Islet precursor cell (in vitro differentiated cells): ENCODE data around the gene DALRD3.
A peak's percentile ranks its signal among the peaks of the same experiment; 100 is the strongest.
"Not testable (repeated sequence)": the region's sequence is repeated elsewhere in the genome, so short reads cannot be mapped to it uniquely, and the experiment has no call there.

ENCODE experiments used
- DNase-seq: peaks from one replicate; pipeline ENCODE4 v3.0.0-alpha.2; 2018

The DALRD3 gene

DNA sequence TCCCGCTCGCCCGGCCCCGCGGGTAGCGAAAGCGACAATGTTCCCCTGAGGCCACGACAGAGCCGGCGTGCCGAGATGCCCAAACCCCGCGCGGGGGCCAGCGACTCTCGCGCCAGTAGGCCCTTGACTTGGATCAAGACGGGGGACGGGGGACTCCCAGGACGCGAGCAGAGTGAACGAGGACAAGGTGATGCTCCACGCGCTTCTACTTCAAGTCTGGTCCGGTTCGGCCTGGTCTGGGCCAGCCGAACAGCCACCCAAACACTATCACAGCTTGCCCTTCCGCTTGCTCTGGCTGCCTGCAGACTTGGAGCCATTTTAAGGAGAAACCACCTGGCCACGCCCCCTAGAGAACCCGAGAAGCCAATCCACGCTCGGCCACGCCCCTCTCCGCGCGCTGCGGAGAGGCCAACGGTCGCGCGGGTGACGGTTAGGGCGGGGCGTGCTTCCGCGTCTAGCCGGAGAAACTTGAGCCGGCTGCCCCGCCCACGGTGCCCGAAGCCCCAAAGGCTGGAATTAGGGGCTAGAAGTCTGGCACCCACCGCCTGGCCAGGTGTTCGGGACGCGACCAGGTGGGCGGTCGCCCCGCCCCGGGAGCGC, 2.9 kb upstream of the DALRD3 start:
- DNase-seq: peak; percentile 99

GRCh38 chr3:49020330-49021212, 2.2 kb upstream of the DALRD3 start:
- DNase-seq: peak; percentile 67

DNA sequence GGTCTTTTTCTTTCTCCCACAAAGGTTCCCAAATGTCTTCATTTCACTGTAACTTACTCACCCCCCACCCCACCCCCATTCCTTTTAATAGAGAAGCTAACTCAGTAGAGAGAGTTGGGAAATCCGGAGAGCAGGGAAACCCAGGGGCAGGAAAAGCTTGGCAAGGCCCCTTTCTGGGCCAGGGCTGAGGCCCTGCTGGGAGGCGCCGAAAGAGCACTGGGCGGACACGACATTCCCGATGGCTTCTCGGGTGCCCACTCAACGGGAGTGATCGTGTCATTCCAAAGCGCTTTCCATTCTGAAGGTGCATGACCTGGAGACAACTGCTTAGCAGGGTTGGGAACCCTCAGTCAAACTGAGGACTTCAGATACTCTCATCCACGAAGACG, 1.6 kb upstream of the DALRD3 start:
- DNase-seq: no peak

DNA sequence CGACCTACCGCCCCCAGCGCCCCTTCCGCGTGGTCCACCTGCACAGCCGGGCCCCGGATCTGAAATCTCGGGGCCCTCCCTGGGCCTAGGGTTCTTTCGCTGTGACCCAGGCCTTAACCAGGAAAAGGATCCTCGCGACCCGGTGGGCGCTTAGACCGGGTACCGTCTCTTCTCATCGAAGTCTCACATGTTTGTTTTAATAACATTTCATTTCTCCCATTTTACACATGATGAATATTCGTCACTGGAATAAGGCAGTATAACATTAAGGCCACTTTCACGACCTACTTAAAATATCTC, 277 bp upstream of the DALRD3 start:
- DNase-seq: no peak

DNA sequence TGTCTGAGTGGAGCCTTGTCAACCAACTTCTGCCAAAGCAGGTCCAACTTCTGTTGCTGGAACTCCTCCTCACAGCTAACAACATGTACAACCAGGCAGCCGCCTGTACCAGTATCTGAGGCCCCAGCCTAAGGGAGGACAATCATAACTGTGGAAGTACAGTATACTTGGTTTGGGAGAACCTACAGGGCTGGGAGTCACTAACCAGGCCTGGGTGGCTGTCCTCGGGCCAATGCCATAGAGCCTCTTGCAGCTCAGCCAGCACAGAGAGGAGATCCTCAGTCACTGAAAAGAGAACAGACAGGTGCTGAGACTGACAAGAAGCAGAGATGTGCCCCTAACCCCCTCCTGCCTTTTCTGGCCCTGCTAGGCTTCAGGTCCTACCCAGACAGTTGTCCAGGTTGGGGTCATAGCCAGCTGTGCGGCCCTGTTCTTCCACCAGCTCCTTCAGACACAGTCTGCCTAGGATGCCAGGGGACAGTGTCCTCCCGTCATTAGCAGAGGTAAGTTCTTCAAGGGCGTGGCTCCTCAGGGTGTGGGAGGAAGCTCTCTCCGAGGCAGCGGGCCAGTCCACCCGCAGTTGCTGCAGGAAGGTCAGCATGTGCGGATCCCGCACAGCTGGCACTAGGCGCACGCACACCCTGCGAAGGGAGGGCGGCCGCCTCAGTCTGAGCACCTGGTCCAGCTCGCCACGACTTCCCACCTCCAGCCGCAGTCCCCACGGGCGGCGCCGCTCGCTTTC, 980 bp downstream of the DALRD3 start:
- DNase-seq: no peak

DNA sequence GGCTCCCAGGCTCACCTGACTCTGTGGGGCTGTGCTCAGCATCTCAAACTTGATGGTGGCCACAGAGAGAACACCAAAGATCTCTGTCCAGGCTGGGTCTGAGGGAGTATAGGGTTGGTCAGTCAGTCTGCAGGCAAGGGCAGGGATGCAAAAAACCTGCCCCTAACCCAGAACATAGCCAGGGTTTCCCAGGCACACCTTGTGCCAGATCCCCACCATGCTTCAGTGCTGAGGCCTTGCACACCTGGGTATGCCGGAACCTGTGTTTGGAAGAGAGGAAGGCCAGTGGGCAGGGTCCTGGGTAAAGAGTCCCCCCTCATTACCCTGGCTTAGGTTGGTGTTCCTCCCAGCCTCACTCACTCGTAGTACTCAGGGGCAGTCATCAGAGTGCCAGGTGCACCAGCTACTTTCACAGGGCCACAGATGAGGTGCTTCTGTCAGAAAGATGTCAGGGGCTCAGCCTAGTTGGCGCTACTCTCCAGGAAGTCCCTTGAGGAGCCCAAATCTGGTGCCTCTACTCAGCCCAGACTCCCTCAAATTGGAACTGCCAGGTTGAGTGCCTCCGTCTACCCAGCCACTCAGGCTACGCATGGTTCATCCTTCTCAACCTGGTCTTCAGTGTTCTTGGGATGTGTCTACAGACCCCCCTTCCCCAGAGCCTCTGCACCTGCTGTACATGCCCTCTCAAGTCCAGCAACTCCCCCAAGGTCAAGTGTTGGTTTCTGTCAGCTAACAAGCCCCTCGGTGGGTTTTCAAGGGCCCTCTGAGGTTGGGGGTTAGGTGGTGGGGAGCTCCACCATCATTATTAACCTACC, 1.8 kb downstream of the DALRD3 start:
- no peak for DNase-seq

DNA sequence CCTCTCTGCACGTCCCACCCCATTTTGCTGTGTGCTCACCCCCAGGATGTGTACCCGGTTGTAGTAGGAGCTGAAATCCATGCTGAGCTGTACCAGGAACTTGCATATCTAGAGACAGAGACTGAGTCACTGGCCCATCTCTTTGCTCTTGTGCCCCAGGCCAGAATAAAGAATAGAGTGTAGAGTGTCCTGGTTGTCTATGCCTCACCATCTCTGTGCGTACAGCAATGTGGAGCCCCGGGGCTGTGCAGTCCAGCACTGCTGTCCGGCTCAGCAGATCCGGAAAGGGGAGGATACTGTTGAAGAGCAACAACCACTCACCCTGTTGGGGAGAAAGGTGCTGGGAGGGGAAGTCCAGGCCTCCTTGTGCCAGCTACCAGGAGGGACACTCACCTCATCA, 2.6 kb downstream of the DALRD3 start:
- no peak for DNase-seq

DNA sequence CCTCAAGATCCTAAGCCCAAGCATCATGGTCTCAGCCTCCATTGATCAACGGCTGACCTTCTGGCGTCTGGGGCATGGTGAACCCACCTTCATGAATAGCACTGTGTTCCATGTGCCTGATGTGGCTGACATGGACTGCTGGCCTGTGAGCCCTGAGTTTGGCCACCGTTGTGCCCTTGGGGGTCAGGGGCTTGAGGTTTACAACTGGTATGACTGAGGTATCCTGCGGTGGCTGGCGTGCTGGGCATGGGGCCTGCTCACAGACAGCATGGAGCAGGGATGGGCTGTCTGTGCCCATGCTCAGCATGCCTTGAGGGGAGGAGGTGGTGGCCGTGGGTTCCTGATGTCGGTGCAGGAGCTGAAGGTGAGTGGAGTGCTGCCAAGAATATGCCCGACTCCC, 3.3 kb downstream of the DALRD3 start:
- DNase-seq: no peak

DNA sequence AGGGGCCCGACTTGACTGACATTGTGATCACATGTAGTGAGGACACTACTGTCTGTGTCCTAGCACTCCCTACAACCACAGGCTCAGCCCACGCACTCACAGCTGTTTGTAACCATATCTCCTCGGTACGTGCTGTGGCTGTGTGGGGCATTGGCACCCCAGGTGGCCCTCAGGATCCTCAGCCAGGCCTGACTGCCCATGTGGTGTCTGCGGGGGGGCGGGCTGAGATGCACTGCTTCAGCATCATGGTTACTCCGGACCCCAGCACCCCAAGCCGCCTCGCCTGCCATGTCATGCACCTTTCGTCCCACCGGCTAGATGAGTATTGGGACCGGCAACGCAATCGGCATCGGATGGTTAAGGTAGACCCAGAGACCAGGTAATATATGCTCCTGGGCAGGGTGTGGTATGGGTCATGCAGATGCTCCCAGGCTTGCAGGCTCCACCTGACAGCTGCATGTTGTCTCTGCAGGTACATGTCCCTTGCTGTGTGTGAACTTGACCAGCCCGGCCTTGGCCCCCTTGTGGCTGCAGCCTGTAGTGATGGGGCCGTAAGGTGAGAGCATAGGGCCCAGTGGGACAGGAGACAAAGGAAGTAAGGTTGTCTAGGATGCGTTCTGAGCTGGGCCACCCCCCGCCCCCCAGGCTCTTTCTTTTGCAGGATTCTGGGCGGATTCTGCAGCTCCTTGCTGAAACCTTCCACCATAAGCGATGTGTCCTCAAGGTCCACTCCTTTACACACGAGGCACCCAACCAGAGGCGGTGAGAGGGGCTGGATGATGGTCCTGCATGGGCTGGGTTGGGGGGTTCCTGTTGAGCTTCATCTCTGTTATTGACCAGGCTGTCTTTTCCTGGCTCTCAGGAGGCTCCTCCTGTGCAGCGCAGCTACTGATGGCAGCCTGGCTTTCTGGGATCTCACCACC, 4.4 kb downstream of the DALRD3 start:
- DNase-seq: peak; percentile 91

GRCh38 chr3:49013113-49013737, 5.2 kb downstream of the DALRD3 start:
- DNase-seq: no peak

- DNase-seq: no peak
Measured at GRCh38 chr3:49012441-49013017, 5.9 kb downstream of the DALRD3 start.

DNA sequence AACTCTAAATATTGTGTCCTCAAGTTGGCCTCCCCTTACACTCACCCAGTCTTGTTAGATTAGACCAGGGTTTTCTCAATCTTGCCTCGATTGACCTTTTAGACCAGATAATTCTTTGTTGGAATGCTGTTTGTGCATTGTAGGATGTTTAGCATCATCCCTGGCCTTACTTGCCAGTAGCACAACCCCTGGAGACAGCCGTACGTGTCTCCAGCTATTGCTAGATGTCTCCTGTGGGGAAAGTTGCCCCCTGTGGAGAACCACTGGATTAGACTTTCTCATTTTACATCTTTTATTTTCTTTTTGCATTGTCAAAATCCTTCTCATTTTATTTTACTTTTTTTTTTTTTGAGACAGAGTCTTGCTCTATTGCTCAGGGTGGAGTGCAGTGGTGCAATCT, 9.0 kb downstream of the DALRD3 start:
- no peak for DNase-seq

GRCh38 chr3:49008627-49009026, 9.8 kb downstream of the DALRD3 start:
- DNase-seq: not testable (repeated sequence)

DNA sequence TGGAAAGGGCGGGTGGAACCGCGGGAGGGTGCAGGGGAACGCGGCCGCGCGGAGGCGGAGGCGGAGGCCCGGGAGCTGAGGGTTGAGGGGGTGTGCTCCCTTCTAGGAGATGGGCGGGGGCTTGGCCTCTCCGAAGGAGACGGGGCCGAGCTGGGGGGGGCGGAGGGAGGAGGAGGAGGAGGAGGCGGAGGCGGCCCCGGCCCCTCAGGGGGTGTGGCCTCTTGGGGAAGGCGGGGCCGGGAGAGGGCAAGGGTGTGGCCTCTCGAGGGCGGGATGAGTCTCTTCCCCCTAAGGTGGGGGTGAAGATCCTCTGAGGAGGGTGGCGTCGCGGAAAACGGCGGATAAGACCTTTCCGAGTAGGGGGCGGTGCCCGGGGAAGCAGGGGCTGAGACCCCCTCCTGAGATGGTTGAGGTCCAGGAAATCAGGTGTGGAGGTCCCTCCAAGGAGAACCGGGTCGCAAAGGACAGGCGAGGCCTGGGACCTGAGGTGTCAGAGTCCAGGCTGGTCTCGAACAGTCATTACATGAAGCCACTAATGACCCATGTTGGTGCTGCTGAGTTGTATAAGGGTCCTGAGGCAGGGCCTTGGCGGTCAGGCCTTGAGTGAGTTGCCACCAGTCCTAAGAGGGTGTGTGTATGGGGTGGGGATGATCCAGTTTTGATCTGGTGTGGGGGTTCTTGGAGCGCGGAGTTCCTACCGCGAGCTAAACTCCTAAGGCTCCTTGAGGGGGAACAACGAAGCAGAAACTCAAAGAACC, 10.4 kb downstream of the DALRD3 start:
- DNase-seq: peak; percentile 95

- DNase-seq: peak; percentile 99
Measured at GRCh38 chr3:49007068-49007770, 11.2 kb downstream of the DALRD3 start, which contains the start of gene WDR6. WDR6 (plus strand) TSS chr3:49007391; CDS start chr3:49007432, 41 bp downstream.

DNA sequence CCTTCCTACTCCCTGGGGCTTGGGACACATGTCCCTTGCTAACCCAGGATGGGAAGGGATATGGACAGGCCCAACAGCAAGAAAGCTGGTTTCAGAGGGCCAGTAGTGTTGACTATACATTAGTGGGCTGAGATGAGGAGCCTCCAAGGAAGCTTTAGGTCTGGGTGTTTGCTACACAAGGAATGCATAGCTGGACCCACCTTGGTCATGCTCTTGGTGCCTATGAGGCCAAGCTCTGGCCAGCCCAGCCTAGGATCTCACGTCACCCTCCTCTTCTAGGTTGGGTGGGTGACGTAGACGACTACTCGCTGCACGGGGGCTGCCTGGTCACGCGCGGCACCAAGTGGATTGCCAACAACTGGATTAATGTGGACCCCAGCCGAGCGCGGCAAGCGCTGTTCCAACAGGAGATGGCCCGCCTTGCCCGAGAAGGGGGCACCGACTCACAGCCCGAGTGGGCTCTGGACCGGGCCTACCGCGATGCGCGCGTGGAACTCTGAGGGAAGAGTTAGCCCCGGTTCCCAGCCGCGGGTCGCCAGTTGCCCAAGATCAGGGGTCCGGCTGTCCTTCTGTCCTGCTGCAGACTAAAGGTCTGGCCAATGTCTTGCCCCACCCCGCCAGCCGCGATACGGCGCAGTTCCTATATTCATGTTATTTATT, 11.8 kb downstream of the DALRD3 start:
- peak; percentile 63 for DNase-seq

DNA sequence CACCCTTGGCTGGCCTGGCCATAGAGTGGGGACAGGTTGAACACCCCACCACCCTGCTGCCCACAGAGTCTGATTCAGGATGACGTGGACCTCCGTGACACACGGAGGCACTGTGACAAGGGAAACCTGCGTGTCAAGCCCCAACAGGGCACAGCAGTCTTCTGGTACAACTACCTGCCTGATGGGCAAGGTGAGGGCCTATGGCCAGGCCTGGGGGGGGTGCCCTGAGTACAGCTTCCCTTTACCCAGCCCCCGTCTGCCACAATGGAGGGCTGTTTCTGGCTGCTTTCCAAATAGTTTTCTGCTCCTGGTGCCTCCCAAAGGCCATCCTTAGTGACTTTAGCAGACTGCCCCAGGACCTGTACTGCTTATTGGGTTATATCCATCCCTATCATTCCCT, 12.4 kb downstream of the DALRD3 start:
- DNase-seq: no peak

DNA sequence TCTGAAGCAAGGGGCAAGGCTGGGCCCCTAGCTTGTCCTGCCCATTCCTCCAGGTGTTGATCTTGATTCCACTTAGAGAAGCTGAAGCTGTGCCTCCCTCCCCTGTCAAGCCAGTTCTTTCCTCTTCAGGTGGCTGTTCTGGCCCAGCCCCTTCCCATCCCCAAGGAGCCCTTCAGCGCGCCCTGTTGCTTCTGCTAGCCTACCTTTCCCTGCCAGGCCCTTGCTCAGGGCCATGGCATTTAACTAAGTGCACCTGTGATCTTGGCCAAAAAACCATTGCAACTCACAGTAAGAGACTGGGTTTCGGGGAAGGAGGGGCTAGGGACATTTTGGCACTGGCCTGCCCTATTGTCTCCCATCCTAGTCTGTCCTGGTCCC, 13.1 kb downstream of the DALRD3 start:
- DNase-seq: no peak
